Tibial artery (tissue), 4 donors: Measurements from ENCODE around the gene ZNF436.
"Not testable (repeated sequence)": the region's sequence is repeated elsewhere in the genome, so short reads cannot be mapped to it uniquely, and the experiment has no call there.

Source experiments
- DNase-seq, 2 donors: peaks; one replicate each; pipeline ENCODE4 v3.0.0-alpha.2; 2019
- H3K27ac ChIP-seq, 2 donors: fragments of 200-600 bp; sonication (generic) in 1 of 2; 1 replicate in 1 of 2; 2 replicates in 1 of 2; pipeline ENCODE4 v1.5.1; 2018 to 2019; ENCODE audit warnings: mild to moderate bottlenecking in 1 of 2
- H3K27me3 ChIP-seq, 2 donors: fragments of 200-600 bp; sonication (generic) in 1 of 2; one replicate each; pipeline versions ENCODE4 v1.5.1 to v1.6.0; 2016 to 2019
- H3K36me3 ChIP-seq, 3 donors: fragments of 200-600 bp; sonication (generic) in 2 of 3; one replicate each; pipeline ENCODE4 v1.5.1; 2016 to 2019; ENCODE audit warnings: mild to moderate bottlenecking in 2 of 3
- H3K4me1 ChIP-seq, 4 donors: fragments of 200-600 bp; sonication (generic) in 2 of 4; 1 replicate in 3 of 4; 2 replicates in 1 of 4; pipeline ENCODE4 v1.5.1; 2016 to 2019
- H3K4me3 ChIP-seq, 2 donors: fragments of 200-600 bp; sonication (generic) in 1 of 2; 1 replicate in 1 of 2; 2 replicates in 1 of 2; pipeline ENCODE4 v1.5.1; 2018 to 2019; ENCODE audit warnings: mild to moderate bottlenecking in 2 of 2
- H3K9me3 ChIP-seq, 3 donors: fragments of 200-600 bp; sonication (generic) in 1 of 3; one replicate each; pipeline ENCODE4 v1.5.1; 2016 to 2019
- intact Hi-C: fragments of 100-400 bp; cut with DNase I; formaldehyde crosslinking; loops from one replicate; pipeline ENCODE4 v1.15.0; 2023; ENCODE audit warnings: low total_unique reads
- TF ChIP-seq, protein P1 (sequence below), 2 experiments: fragments of 200-600 bp in 1 of 2; fragments of 450-650 bp in 1 of 2; IDR thresholded peaks; one replicate each; pipeline ENCODE4 v1.5.1; 2017 to 2019; ENCODE audit warnings: antibody characterized with exemption in 2 of 2, mild to moderate bottlenecking in 1 of 2, moderate library complexity in 1 of 2

Gene ZNF436

GRCh38 chr1:23384312-23385058 is 14.8 kb upstream of the ZNF436 start:
- intact Hi-C loops: no loop called here
- Histone ChIP-seq H3K27me3 (no peaks in the 10 kb centered on the region), H3K27ac (no peak overlapping the region), H3K4me3 (no peak overlapping the region), H3K36me3 (peaks cover 27 to 70% (median 41%) of the 10 kb centered on the region in 3 donors), H3K4me1 (peaks cover 0 to 8% (median 4%) of the 10 kb centered on the region in 4 donors), H3K9me3 (no peaks in the 10 kb centered on the region)
- TF ChIP-seq, protein P1, sequence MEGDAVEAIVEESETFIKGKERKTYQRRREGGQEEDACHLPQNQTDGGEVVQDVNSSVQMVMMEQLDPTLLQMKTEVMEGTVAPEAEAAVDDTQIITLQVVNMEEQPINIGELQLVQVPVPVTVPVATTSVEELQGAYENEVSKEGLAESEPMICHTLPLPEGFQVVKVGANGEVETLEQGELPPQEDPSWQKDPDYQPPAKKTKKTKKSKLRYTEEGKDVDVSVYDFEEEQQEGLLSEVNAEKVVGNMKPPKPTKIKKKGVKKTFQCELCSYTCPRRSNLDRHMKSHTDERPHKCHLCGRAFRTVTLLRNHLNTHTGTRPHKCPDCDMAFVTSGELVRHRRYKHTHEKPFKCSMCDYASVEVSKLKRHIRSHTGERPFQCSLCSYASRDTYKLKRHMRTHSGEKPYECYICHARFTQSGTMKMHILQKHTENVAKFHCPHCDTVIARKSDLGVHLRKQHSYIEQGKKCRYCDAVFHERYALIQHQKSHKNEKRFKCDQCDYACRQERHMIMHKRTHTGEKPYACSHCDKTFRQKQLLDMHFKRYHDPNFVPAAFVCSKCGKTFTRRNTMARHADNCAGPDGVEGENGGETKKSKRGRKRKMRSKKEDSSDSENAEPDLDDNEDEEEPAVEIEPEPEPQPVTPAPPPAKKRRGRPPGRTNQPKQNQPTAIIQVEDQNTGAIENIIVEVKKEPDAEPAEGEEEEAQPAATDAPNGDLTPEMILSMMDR (IDR thresholded peaks at IDR 0.05): no peak
- no peak for DNase-seq

GRCh38 chr1:23383577-23384311 is 14.1 kb upstream of the ZNF436 start:
- Histone ChIP-seq H3K4me1 (peaks cover 0 to 8% (median 4%) of the 10 kb centered on the region in 4 donors), H3K27ac (no peak overlapping the region), H3K36me3 (peaks cover 27 to 70% (median 41%) of the 10 kb centered on the region in 3 donors), H3K4me3 (no peak overlapping the region), H3K9me3 (no peaks in the 10 kb centered on the region), H3K27me3 (no peaks in the 10 kb centered on the region)
- DNase-seq: no peak
- TF ChIP-seq, protein P1 (IDR thresholded peaks at IDR 0.05): no peak
- intact Hi-C loops: no loop called here

DNA sequence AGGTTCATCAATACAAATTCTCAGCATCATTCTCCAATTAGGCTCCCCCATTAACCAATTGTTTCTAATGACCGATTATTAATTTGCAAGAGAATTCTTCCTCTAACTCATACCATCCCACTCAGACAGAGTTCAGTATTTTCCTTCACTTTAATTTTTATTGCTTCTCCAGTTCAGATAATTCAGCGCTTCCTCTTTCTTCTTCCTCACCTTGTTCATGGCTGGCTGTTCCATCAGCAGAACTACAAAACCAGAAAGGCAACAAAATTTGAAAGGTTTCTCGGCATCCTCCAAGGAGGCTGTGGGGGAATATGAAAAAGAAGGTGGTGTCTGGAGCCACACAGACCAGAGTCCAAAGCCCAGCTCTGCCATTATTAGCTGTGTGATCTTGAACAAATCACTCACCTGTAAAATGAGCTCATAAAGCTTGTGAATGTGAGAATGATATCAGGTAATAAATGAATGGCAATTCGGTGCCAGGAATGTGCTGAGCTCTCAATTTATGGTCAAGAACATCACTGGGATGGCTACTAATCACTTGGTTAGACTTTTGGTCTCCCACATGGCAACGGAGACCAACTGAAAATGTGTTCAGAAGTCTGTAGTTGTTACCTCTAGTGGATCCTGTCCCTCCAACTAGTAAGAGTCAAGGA is 11.7 kb upstream of the ZNF436 start:
- Histone ChIP-seq H3K36me3 (peaks cover 27 to 57% (median 31%) of the 10 kb centered on the region in 3 donors), H3K27me3 (no peaks in the 10 kb centered on the region), H3K4me3 (no peak overlapping the region), H3K4me1 (peaks cover 0 to 19% (median 8%) of the 10 kb centered on the region in 4 donors), H3K9me3 (no peaks in the 10 kb centered on the region), H3K27ac (no peak overlapping the region)
- TF ChIP-seq, protein P1 (IDR thresholded peaks at IDR 0.05): no peak
- DNase-seq: no peak
- intact Hi-C loops: no loop called here

GRCh38 chr1:23380719-23381118 is 11.1 kb upstream of the ZNF436 start:
- TF ChIP-seq, protein P1 (IDR thresholded peaks at IDR 0.05): no peak

GRCh38 chr1:23380236-23380635 is 10.6 kb upstream of the ZNF436 start:
- H3K27ac ChIP-seq, H3K27me3 ChIP-seq, intact Hi-C loops, DNase-seq, H3K4me3 ChIP-seq, H3K9me3 ChIP-seq: not testable (repeated sequence)
- peaks cover 0 to 19% (median 8%) of the 10 kb centered on the region in 4 donors for H3K4me1 ChIP-seq
- peaks cover 25 to 46% (median 27%) of the 10 kb centered on the region in 3 donors for H3K36me3 ChIP-seq

More at GRCh38 chr1:23380719-23381118, 11.1 kb upstream of the ZNF436 start:
- no peak overlapping the region for H3K27ac ChIP-seq
- peaks cover 25 to 50% (median 27%) of the 10 kb centered on the region in 3 donors for H3K36me3 ChIP-seq
- H3K27me3 ChIP-seq: no peaks in the 10 kb centered on the region
- no peak overlapping the region for H3K4me3 ChIP-seq
- H3K9me3 ChIP-seq: no peaks in the 10 kb centered on the region
- no peak for DNase-seq
- H3K4me1 ChIP-seq: peaks cover 0 to 19% (median 8%) of the 10 kb centered on the region in 4 donors
- intact Hi-C loops: no loop called here
